ENCODE measurements around the gene FLCN. TPM values are rescaled to one million over a fixed set of nuclear protein-coding genes. Genes with fewer than 3 reads are reported as not detected.
"Not testable (repeated sequence)": the region's sequence is repeated elsewhere in the genome, so short reads cannot be mapped to it uniquely, and the experiment has no call there.

Gene FLCN
- total RNA-seq, 2 donors from 2014 or later, result 34.2 to 36.7 TPM

DNA sequence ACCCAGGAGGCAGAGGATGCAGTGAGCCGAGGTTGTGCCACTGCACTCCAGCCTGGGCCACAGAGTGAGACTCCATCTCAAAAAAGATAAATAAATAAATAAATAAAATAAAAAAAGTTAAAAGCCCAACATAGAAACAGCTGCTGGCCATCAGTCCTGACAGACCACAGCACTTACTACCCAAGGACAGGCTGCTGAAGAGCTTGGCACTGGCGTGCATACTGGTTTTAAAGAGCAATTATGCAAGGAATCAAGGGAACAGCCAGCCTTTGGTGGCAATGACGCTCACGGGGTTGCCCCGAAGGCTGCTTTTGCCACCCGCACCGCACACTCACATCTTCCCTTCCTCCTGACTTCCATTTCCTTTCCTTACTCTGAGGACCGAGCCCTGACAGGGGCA, 35.1 kb downstream of the FLCN start:
- Histone ChIP-seq H3K9me3 (no peaks in the 10 kb centered on the region), H3K27ac (no peak overlapping the region), H3K4me3 (no peak overlapping the region), H3K36me3 (no peaks in the 10 kb centered on the region), H3K4me1 (no peaks in the 10 kb centered on the region), H3K9ac (ENCODE audit: low read depth in 2 of 2, low read length in 2 of 2) (no peak overlapping the region), H3K27me3 (no peaks in the 10 kb centered on the region)
- DNase-seq, result no peak
- intact Hi-C loops (cut with DNase I), result no loop called here
- TF ChIP-seq, protein P1, sequence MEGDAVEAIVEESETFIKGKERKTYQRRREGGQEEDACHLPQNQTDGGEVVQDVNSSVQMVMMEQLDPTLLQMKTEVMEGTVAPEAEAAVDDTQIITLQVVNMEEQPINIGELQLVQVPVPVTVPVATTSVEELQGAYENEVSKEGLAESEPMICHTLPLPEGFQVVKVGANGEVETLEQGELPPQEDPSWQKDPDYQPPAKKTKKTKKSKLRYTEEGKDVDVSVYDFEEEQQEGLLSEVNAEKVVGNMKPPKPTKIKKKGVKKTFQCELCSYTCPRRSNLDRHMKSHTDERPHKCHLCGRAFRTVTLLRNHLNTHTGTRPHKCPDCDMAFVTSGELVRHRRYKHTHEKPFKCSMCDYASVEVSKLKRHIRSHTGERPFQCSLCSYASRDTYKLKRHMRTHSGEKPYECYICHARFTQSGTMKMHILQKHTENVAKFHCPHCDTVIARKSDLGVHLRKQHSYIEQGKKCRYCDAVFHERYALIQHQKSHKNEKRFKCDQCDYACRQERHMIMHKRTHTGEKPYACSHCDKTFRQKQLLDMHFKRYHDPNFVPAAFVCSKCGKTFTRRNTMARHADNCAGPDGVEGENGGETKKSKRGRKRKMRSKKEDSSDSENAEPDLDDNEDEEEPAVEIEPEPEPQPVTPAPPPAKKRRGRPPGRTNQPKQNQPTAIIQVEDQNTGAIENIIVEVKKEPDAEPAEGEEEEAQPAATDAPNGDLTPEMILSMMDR (IDR thresholded peaks at IDR 0.05), result no peak

DNA sequence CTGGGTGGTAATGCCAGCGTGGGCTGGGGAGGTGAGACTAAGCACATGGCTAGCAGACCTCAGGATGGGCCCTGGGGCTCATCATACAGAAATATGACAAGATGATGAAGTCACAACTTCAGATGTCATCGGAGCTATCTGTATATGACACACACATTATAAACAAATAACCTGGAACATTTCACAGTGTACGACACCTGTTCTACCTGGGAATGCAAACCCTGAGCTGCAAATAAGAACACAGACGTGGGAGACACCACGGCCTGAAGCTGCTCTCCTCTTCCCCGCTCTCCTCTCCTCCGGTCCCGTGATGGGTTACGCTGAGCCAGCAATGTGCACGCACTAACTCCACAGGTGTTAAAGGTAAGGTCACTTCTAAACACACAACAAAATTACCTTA, 35.7 kb downstream of the FLCN start:
- TF ChIP-seq, protein P1 (IDR thresholded peaks at IDR 0.05), result no peak
- Histone ChIP-seq H3K4me3 (no peak overlapping the region), H3K9ac (ENCODE audit: low read depth in 2 of 2, low read length in 2 of 2) (no peak overlapping the region), H3K36me3 (no peaks in the 10 kb centered on the region), H3K27ac (no peak overlapping the region), H3K9me3 (no peaks in the 10 kb centered on the region), H3K27me3 (no peaks in the 10 kb centered on the region), H3K4me1 (no peaks in the 10 kb centered on the region)
- no peak for DNase-seq
- intact Hi-C loops (cut with DNase I), result no loop called here

DNA sequence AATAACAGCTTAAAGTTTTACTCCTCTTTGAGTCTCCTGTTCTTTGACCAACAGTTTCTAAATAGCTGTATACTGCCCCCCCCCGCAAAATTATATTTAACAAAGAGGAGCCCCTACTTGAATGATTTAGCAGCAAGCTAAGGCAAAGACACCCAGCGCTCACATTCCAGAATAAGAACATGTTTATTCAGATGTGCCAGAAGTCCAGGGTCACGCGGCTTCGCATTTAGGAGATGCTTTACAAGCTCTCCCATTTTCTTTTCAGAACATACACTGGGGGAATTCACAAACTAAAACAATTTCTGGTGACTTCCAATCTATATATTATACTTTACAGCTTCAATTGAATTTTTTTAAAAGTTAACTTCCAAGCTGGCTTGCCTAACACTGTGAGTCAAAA, 36.1 kb downstream of the FLCN start:
- H3K36me3 ChIP-seq, result no peaks in the 10 kb centered on the region
- TF ChIP-seq, protein P1 (IDR thresholded peaks at IDR 0.05), result no peak
- DNase-seq, result no peak
- no peaks in the 10 kb centered on the region for H3K9me3 ChIP-seq
- no peaks in the 10 kb centered on the region for H3K27me3 ChIP-seq
- no peaks in the 10 kb centered on the region for H3K4me1 ChIP-seq
- H3K4me3 ChIP-seq, result no peak overlapping the region
- no peak overlapping the region for H3K27ac ChIP-seq
- H3K9ac ChIP-seq (ENCODE audit: low read depth in 2 of 2, low read length in 2 of 2), result no peak overlapping the region
- intact Hi-C loops (cut with DNase I), result no loop called here

DNA sequence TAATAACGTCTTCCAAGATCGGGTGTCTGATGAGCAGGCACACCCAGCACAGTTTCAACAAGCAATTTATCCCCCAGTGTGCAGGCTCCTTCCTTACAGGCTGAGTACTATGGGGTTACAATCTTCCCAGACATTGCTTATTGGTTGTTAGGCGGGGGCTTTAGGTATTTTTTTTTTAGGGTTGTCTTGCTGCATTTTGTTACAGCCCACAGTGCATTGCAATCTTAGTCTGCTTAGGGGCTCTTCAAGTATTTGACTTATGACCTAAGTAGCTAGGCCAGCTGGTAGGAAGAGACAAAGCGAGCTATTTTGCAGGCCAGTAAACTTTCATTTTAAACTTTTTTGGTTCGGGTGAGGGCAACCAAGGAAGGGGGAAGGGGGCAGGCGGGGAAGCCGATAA, 36.7 kb downstream of the FLCN start:
- no peak overlapping the region for H3K4me3 ChIP-seq
- no peaks in the 10 kb centered on the region for H3K36me3 ChIP-seq
- no peaks in the 10 kb centered on the region for H3K9me3 ChIP-seq
- H3K9ac ChIP-seq (ENCODE audit: low read depth in 2 of 2, low read length in 2 of 2), result no peak overlapping the region
- no peak for DNase-seq
- intact Hi-C loops (cut with DNase I), result no loop called here
- H3K27me3 ChIP-seq, result no peaks in the 10 kb centered on the region
- no peaks in the 10 kb centered on the region for H3K4me1 ChIP-seq
- H3K27ac ChIP-seq, result no peak overlapping the region
- TF ChIP-seq, protein P1 (IDR thresholded peaks at IDR 0.05), result no peak

DNA sequence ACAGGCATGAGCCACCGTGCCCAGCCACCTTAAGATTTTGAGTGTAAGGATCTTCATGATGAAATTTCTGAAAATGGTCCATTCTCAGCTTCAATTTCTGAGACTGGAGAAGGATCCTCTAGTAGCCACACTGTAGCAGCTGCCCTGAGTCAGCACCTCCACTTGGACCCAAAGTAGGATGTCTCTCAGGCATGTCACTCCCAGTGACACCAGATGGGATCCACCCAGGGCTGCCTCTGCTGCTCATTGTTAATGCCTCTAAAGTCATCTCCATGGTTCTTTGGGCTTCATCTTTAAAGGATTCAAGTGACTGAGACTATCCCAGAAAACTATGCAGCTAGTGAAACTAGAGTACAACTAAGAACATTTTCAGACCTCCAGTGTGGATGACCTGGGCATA, 38.7 kb downstream of the FLCN start:
- intact Hi-C loops (cut with DNase I), result no loop called here
- no peak overlapping the region for H3K9ac ChIP-seq (ENCODE audit: low read depth in 2 of 2, low read length in 2 of 2)
- no peaks in the 10 kb centered on the region for H3K4me1 ChIP-seq
- H3K27me3 ChIP-seq, result no peaks in the 10 kb centered on the region
- no peak for DNase-seq
- H3K9me3 ChIP-seq, result no peaks in the 10 kb centered on the region
- no peak overlapping the region for H3K27ac ChIP-seq
- no peaks in the 10 kb centered on the region for H3K36me3 ChIP-seq
- TF ChIP-seq, protein P1 (IDR thresholded peaks at IDR 0.05), result no peak
- no peak overlapping the region for H3K4me3 ChIP-seq

DNA sequence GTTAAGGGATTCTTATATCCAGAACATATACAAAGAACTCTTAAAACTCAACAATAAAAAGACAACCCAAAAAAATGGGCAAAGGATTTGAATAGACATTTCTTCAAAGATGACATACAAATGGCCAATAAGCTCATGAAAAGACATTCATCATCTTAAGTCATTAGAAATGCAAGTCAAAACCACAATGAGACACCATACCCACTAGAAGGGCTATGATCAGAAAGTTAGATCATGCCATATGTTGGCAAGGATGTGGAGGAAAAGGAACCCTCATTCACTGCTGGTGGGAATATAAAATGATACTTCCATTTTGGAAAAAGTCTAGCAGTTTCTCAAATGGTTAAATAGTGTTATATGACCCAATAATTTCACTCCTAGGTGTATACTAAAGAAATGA, 40.2 kb downstream of the FLCN start:
- H3K4me3 ChIP-seq, result no peak overlapping the region
- no peaks in the 10 kb centered on the region for H3K36me3 ChIP-seq
- H3K27ac ChIP-seq, result no peak overlapping the region
- no peaks in the 10 kb centered on the region for H3K9me3 ChIP-seq
- no peaks in the 10 kb centered on the region for H3K4me1 ChIP-seq
- intact Hi-C loops (cut with DNase I), result no loop called here
- DNase-seq, result no peak
- no peaks in the 10 kb centered on the region for H3K27me3 ChIP-seq
- TF ChIP-seq, protein P1 (IDR thresholded peaks at IDR 0.05), result no peak
- no peak overlapping the region for H3K9ac ChIP-seq (ENCODE audit: low read depth in 2 of 2, low read length in 2 of 2)

DNA sequence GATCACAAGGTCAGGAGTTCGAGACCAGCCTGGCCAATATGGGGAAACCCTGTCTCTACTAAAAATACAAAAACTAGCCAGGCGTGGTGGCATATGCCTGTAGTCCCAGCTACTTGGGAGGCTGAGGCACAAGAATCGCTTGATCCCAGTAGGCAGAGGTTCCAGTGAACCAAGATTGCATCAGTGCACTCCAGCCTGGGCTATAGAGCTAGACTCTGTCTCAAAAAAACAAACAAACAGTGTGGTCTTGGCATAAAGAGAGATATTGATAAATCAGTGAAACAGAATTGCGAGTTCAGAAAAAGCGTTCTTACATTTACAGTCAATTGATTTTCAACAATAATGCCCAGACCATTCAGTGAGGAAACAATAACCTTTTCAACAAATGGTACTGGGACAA, 41.5 kb downstream of the FLCN start:
- H3K9me3 ChIP-seq; H3K4me3 ChIP-seq; intact Hi-C loops (cut with DNase I); DNase-seq; H3K9ac ChIP-seq (ENCODE audit: low read depth in 2 of 2, low read length in 2 of 2); H3K4me1 ChIP-seq; H3K27me3 ChIP-seq; H3K36me3 ChIP-seq; H3K27ac ChIP-seq: not testable (repeated sequence)
